AG09309 (cell line): ENCODE results near the gene USP51.
"Not testable (repeated sequence)": the region's sequence is repeated elsewhere in the genome, so short reads cannot be mapped to it uniquely, and the experiment has no call there.

Experiments
- DNase-seq: peaks from one replicate; pipeline ENCODE4 v3.0.0-alpha.2; 2010; ENCODE audit warnings: low read depth
- H3K4me3 ChIP-seq: 2 replicates; pipeline ENCODE4 v1.5.1; 2011; ENCODE audit warnings: mild to moderate bottlenecking, low read depth, low read length, moderate library complexity; ENCODE audit not compliant: control insufficient read depth
- CTCF ChIP-seq: IDR thresholded peaks from 2 replicates; pipeline ENCODE4 v1.5.1; 2011; ENCODE audit warnings: mild to moderate bottlenecking, low read depth, low read length, inconsistent platforms; ENCODE audit not compliant: insufficient read depth, control insufficient read depth; ENCODE audit errors: missing control alignments

The USP51 gene

DNA sequence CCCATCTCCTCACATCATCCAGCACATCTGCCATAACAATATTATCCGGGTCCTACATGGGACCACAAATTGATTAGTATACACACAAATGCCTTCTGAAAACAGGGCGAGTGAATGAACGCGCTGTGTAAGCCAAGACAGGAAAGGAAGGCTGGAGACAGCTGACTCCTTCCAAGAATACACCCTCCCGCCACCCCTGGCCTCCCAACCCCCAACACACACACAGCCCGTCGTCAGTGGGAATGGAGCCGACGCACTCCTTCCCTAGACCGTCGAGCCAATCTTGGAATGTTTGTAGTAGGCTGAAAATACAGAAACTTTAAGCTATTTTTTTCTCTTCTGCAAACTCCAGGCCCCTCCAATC, 38.0 kb downstream of the USP51 start:
- peak overlapping the region; percentile 54 for H3K4me3 ChIP-seq
- no peak for TF ChIP-seq CTCF
- DNase-seq, result no peak

GRCh38 chrX:55451141-55451540, 38.5 kb downstream of the USP51 start:
- DNase-seq, result no peak
- TF ChIP-seq CTCF, result no peak
- no peak overlapping the region for H3K4me3 ChIP-seq

DNA sequence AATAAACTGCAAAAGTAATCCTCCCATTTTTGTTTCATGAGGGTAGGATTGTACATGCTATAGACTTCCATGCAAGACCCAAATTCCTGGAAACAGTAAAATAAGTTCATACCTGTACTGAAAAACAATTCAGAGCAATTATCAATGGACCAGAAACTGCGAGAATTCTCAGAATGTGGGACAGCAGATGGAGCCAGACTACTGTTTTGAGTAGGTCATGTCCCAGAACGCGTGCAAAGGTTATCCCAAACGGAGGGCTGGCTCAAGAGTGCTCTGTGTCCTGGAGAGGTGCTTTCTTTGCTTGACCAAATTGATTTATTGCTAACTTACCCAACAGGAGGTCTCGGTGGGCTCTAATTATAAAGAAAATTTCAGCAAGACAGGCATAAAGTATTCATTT, 39.4 kb downstream of the USP51 start:
- H3K4me3 ChIP-seq, result no peak overlapping the region
- no peak for DNase-seq
- TF ChIP-seq CTCF, result peak; percentile 32

DNA sequence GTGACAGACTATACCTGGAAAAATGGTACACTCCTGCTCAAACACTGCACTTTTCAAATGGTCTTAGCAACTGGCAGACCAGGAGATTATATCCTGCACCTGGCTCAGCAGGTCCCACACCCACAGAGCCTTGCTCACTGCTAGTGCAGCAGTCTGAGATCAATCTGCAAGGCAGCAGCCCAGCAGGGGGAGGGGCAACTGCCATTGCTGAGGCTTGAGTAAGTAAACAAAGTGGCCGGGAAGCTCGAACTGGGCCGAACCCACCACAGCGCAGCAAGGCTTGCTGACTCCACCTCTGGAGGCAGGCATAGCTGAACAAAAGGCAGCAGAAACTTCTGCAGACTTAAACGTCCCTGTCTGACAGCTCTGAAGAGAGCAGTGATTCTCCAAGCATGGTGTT, 46.2 kb downstream of the USP51 start:
- DNase-seq, H3K4me3 ChIP-seq: not testable (repeated sequence)
